ENCODE measurements around the gene MACROD2.

DNA sequence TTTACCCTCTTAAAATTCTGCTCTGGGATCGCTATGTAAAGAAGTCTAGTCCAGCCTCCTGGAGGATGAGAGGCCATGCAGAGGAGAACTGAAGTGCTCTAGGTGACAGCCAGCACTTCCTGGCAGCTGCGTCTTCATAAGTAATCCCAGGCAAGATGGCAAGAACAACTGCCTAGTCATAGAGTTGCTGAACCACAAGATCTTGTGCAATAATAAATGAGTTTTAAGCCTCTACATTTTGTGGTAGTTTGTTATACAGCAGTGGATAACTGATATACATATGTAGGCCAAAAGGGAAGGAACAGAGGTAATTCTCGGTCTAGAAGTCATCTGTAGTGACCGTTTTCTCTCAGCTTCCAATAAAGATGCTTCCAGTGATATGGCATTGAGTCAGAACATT lies 445.9 kb downstream of the MACROD2 start:
- TF ChIP-seq YY1 (IDR thresholded peaks at IDR 0.05; ENCODE audit: insufficient read depth, insufficient read length) (no peak), ZNF274 (IDR thresholded peaks at IDR 0.05; ENCODE audit: low read depth, low read length) (no peak)
